HG03439 (cell line): ENCODE results near the gene PRPF19.

Experiments
- ATAC-seq: cut with Tn5 transposase; IDR thresholded peaks from one replicate; pipeline ENCODE4 v1.9.1; 2021; ENCODE audit warnings: mild to moderate bottlenecking, moderate library complexity; ENCODE audit not compliant: unreplicated experiment

Gene PRPF19

GRCh38 chr11:60862171-60862570, 44.2 kb downstream of the PRPF19 start:
- ATAC-seq = no peak

GRCh38 chr11:60860943-60861342, 45.4 kb downstream of the PRPF19 start:
- no peak for ATAC-seq

- no peak for ATAC-seq
Observed at GRCh38 chr11:60859616-60860250, 46.7 kb downstream of the PRPF19 start.

GRCh38 chr11:60858731-60859464, 47.5 kb downstream of the PRPF19 start:
- no peak for ATAC-seq

DNA sequence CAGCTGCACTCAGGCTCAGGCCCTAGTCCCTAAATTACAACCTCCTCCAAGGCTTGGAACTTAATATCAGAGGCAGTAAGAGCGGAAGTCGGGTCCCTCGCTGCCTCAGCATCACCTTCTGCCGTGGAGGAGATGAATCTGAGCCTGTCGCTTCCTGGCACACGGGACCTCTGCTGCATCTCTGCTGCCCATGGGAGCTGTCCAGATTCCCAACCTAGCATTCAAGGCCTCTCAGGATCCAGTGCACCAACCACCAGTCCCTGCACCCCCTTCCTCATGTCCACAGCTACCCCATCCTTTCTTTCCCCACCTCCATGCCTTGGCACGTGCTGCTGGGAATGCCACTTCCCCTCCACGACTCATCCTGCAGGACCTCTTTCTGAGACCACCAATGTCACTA, 48.1 kb downstream of the PRPF19 start:
- no peak for ATAC-seq

DNA sequence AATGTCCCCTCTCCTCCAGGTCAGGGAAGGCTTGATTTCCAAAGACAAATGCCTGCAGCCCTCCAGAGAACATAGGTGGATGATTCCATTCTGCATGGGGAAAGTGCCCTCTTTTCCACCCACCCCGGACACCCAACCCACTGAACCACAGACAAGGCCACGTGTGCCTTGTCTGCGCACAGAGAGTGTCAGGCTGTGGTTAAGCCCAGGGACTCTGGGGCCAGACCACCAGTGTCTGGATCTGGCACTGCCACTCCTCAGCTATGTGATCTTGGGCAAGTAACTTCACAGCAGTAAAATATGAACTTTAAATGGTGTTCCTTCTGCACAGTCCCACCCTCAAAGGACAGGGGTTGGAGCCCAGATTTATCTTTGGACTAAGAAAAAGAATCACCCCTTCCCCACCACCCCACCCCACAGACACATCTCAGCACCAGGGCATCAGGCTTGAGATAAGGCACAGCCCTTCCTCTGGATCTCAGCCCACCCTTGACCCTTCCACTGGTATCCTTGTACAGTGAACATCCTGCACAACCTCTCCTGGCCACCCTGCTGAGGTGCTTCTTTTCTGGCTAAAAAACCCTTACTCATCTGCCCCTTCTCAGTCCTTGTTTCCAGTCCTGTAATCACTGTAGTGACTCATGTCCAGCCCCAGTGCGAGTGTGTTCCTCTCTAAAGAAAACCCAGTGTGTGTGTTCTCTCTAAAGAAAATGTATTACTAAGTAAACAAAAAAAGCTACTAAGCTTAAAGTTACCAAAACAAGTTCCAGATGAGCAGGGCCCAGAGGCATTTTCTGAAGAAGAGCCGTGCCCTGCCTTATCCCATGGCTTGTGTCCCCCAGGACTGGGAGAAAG, 48.8 kb downstream of the PRPF19 start:
- ATAC-seq = no peak

GRCh38 chr11:60855726-60856633, 50.4 kb downstream of the PRPF19 start, which contains the start of gene PTGDR2:
PTGDR2 (minus strand) TSS chr11:60855950; CDS start chr11:60853722, 2,228 bp downstream.
- ATAC-seq = no peak

DNA sequence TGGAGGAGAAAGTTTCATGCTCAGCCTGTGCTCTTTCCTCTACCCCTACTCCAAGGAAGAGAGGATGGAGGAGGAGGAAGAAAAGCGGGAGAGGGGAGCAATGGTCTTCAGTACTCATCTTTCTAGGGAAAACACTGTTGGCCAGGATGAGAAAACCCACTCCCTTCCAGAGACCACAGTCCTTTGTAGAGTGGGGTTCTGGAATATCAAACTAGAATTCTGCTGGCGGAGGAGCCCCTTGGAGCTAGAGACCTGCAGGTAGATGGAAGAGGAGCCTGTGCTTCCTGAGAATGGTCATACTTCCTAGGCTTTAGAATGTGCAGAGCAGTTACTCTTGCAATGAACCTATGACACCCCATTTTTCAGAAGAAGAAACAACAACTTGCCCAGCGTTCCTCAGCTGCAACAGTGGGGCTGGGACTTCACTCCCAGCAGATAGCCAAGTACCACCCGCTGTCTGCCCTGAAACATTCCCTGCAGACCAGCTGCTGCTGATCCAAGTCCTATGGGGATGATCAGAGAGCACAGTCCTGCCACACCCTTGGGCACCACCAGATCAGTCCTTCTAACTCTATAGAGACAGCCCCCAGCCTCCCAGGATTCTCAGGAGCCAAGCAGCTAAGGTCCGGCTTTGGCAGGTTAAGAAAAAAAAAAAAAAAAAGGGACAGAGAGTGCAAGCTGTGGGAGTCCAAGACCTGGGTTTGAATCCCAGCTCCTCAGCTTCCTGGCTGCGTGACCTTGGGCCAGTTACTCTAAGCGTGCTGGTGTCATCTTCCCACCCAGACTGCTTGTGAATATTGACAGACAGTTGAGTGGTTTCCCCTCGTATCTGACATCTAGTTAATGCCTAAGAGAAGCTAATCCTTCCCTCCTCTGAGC, 51.3 kb downstream of the PRPF19 start:
- ATAC-seq = no peak

- no peak for ATAC-seq
Observed at GRCh38 chr11:60854140-60854846, 52.1 kb downstream of the PRPF19 start.

GRCh38 chr11:60852982-60853950, 53.1 kb downstream of the PRPF19 start:
- no peak for ATAC-seq

GRCh38 chr11:60852117-60852981, 54.0 kb downstream of the PRPF19 start:
- no peak for ATAC-seq

- ATAC-seq = no peak
Observed at GRCh38 chr11:60851327-60852104, 54.9 kb downstream of the PRPF19 start.

DNA sequence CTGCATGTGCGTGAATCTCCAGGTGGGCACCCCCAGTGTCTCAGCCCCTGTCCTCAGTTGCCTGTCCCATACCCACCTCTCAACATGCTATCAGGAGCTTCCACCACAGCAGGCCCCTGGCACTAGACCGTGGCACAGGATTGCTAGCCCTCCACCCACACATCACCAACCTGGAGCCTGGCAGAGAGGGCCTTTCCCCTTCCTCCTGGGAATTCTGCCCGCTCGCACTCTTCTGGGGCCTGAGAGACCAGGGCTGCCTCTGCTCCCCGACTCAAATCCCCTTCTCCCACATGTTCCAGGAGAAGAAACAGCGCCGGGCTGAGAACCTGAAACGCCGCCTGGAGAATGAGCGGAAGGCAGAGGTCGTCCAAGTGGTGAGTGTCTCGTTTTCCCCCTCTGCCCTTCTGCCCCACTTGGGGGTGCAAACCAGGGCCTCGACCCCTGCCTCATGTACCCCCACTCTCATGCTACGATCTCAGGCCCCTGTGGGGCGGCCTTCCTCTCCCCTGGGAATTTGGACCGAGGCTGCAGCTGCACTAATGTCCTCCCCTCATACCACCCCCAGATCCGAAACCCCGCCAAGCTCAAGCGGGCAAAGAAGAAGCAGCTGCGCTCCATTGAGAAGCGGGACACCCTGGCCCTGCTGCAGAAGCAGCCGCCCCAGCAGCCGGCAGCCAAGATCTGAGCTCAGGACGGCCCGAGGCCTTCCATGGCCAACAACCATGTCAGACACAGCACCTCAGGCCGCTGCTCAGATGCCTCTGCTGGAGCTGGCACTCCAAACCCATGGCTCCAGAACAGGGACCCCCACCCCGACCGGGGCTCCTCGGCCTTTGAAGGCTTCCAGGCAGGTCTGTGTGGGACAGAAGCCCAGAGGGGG, 56.5 kb downstream of the PRPF19 start:
- no peak for ATAC-seq

DNA sequence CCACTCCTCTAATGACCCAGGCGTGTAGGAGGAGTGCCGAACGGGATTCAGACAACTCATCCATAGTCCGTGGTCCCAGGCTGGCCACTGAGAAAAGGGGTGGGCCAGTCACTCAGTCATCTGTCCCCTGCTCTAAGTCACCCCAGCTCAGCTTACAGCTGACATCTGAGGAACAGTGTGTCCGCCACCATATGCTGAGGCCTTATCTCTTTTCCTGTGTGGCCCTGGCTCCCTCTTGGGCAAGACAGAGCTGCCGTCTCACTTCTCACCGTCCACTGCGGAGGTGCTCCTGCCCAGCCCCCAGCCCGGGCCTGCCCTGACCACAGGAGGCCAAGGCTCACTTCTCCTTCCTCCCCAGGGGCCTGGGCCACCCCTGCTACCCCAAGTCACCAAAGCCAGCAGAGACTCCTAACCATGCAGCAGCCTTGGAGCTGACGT, 57.7 kb downstream of the PRPF19 start:
- no peak for ATAC-seq

- no peak for ATAC-seq
Observed at GRCh38 chr11:60847896-60848295, 58.5 kb downstream of the PRPF19 start.
